GM18502 (cell line): ENCODE results near the gene NDUFV1.
"Not testable (repeated sequence)": the region's sequence is repeated elsewhere in the genome, so short reads cannot be mapped to it uniquely, and the experiment has no call there.

Experiments used
- ATAC-seq: cut with Tn5 transposase; IDR thresholded peaks from one replicate; pipeline ENCODE4 v1.9.1; 2021; ENCODE audit warnings: mild to moderate bottlenecking; ENCODE audit not compliant: unreplicated experiment, poor library complexity

Gene NDUFV1

GRCh38 chr11:67649634-67650510, 43.1 kb downstream of the NDUFV1 start:
- ATAC-seq = no peak

GRCh38 chr11:67651976-67652781, 45.4 kb downstream of the NDUFV1 start:
- no peak for ATAC-seq

- no peak for ATAC-seq
Measured at GRCh38 chr11:67652965-67653845, 46.5 kb downstream of the NDUFV1 start.

- no peak for ATAC-seq
Measured at GRCh38 chr11:67654225-67654624, 47.5 kb downstream of the NDUFV1 start.

- ATAC-seq = no peak
Measured at GRCh38 chr11:67656278-67656922, 49.7 kb downstream of the NDUFV1 start.

- no peak for ATAC-seq
Measured at GRCh38 chr11:67657300-67657699, 50.6 kb downstream of the NDUFV1 start.

- ATAC-seq = not testable (repeated sequence)
Measured at GRCh38 chr11:67659651-67660165, 53.0 kb downstream of the NDUFV1 start.

GRCh38 chr11:67660752-67661151, 54.0 kb downstream of the NDUFV1 start:
- ATAC-seq = not testable (repeated sequence)
